K562 (cell line): ENCODE measurements around the gene AGAP6. TPM values are rescaled to one million over a fixed set of nuclear protein-coding genes. Genes with fewer than 3 reads are reported as not detected.
A peak's percentile ranks its signal among the peaks of the same experiment; 100 is the strongest.

Source experiments
- ATAC-seq: fragments of 200-7000 bp; cut with Tn5 transposase; 3 replicates; pipeline ENCODE4 v1.9.1; 2020; ENCODE audit warnings: moderate library complexity
- BruUV-seq: library from RNA; stranded (reverse); fragments of 400-500 nt; replicated peaks from 2 replicates; lab custom pipeline; 2021; lab: Mats Ljungman, UMichigan
- CTCF ChIA-PET: fragments of 300-600 bp; formaldehyde crosslinking; extraction: SDS; loops from one replicate; lab custom pipeline; 2021; ENCODE audit warnings: low intra/inter-chr PET ratio; lab: Yijun Ruan, JAX
- POLR2A ChIA-PET: fragments of 300-600, 350-650 bp; sonication (Branson Sonifier 250); formaldehyde crosslinking; extraction: SDS; loops from one replicate; lab custom pipeline; 2021; ENCODE audit warnings: antibody characterized with exemption, inconsistent platforms; lab: Yijun Ruan, JAX
- DNase-seq, 4 experiments: peaks; one replicate each; pipeline versions ENCODE4 v3.0.0 to v3.0.0-alpha.2; 2011 to 2018; ENCODE audit warnings: low spot score in 3 of 4, mixed read lengths in 3 of 4; ENCODE audit errors: extremely low read depth in 1 of 4
- FAIRE-seq: peaks from 2 replicates; lab custom pipeline; 2011; peaks lifted over from hg19 to GRCh38; lab: Jason Lieb, UNC
- H2AFZ ChIP-seq: 2 replicates; pipeline ENCODE4 v1.6.0; 2011; ENCODE audit warnings: low read depth, low read length, control low read depth, inconsistent platforms
- H3K27ac ChIP-seq: fragments of 200-600 bp; 3 replicates; pipeline ENCODE4 v1.8.0; 2011; ENCODE audit warnings: low read depth, mild to moderate bottlenecking, control low read depth, inconsistent platforms, low read length, moderate library complexity, mixed read lengths; ENCODE audit errors: extremely low read depth
- H3K27me3 ChIP-seq, 2 experiments: fragments of 300-600 bp in 1 of 2; 2 replicates in 1 of 2; 3 replicates in 1 of 2; pipeline versions ENCODE4 v1.6.0 to v1.8.0; 2011; ENCODE audit warnings: inconsistent platforms in 2 of 2, low read length in 2 of 2, mild to moderate bottlenecking in 1 of 2, mixed read lengths in 1 of 2, moderate library complexity in 1 of 2; ENCODE audit not compliant: control insufficient read depth in 2 of 2, insufficient read depth in 2 of 2
- H3K36me3 ChIP-seq: fragments of 300-600 bp; 3 replicates; pipeline ENCODE4 v1.8.0; 2011; ENCODE audit warnings: mild to moderate bottlenecking, low read length, inconsistent platforms; ENCODE audit not compliant: control insufficient read depth, insufficient read depth
- H3K4me1 ChIP-seq, 2 experiments: fragments of 200-600 bp in 1 of 2; replicated peaks in 1 of 2; 2 replicates in 1 of 2; 3 replicates in 1 of 2; pipeline versions ENCODE4 v1.5.1 to v1.8.0; 2011; ENCODE audit warnings: inconsistent platforms in 2 of 2, low read length in 2 of 2, mild to moderate bottlenecking in 1 of 2, mixed read lengths in 1 of 2, moderate library complexity in 1 of 2; ENCODE audit not compliant: control insufficient read depth in 2 of 2, insufficient read depth in 2 of 2
- H3K4me2 ChIP-seq: 2 replicates; pipeline ENCODE4 v1.6.1; 2011; ENCODE audit warnings: low read length, control low read depth, inconsistent platforms, mixed read lengths; ENCODE audit not compliant: insufficient read depth
- H3K4me3 ChIP-seq: fragments of 200-600 bp; sonication (generic), shearing (Covaris generic); 2 replicates; pipeline ENCODE4 v1.5.1; 2016; ENCODE audit warnings: control low read depth, inconsistent platforms
- H3K79me2 ChIP-seq: fragments of 200-600 bp; 3 replicates; pipeline ENCODE4 v1.8.0; 2011; ENCODE audit warnings: low read length, inconsistent platforms; ENCODE audit not compliant: control insufficient read depth, insufficient read depth
- H3K9ac ChIP-seq, 2 experiments: 2 replicates each; pipeline versions ENCODE4 v1.6.0 to v1.6.1; 2011; ENCODE audit warnings: low read depth in 2 of 2, low read length in 2 of 2, control low read depth in 1 of 2, inconsistent platforms in 1 of 2, mild to moderate bottlenecking in 1 of 2, mixed read lengths in 1 of 2; ENCODE audit not compliant: insufficient read depth in 1 of 2
- H3K9me1 ChIP-seq: one replicate; pipeline ENCODE4 v1.6.0; 2011; ENCODE audit warnings: inconsistent platforms, mild to moderate bottlenecking, low read length, moderate library complexity; ENCODE audit not compliant: control insufficient read depth, insufficient read depth
- H3K9me3 ChIP-seq: replicated peaks from 2 replicates; pipeline ENCODE4 v1.5.1; 2011; ENCODE audit warnings: low read depth, low read length, inconsistent platforms; ENCODE audit not compliant: control insufficient read depth, insufficient read depth
- H4K20me1 ChIP-seq: replicated peaks from 2 replicates; pipeline ENCODE4 v1.6.1; 2011; ENCODE audit warnings: low read length, inconsistent platforms, mixed read lengths; ENCODE audit not compliant: control insufficient read depth, insufficient read depth
- ESRRA ChIP-seq: fragments of 450-650 bp; IDR thresholded peaks from 2 replicates; pipeline ENCODE4 v1.6.1; 2014; ENCODE audit warnings: low read depth, mild to moderate bottlenecking, moderate library complexity, borderline replicate concordance
- JUNB ChIP-seq: fragments of 450-650 bp; formaldehyde crosslinking; conservative IDR thresholded peaks from 2 replicates; pipeline ENCODE4 v1.4.0; 2020; ENCODE audit warnings: mild to moderate bottlenecking
- LARP7 ChIP-seq: fragments of 450-650 bp; IDR thresholded peaks from 2 replicates; pipeline ENCODE4 v1.6.1; 2016
- NFXL1 ChIP-seq: fragments of 450-650 bp; formaldehyde crosslinking; IDR thresholded peaks from 2 replicates; pipeline ENCODE4 v1.4.0; 2021; ENCODE audit warnings: mild to moderate bottlenecking
- NR1H2 ChIP-seq: sonication (generic); formaldehyde crosslinking; IDR thresholded peaks from 2 replicates; pipeline ENCODE4 v1.4.0; 2020; ENCODE audit warnings: mild to moderate bottlenecking, missing genetic modification reagents
- PTBP1 ChIP-seq: fragments of 200-400 bp; formaldehyde crosslinking; IDR thresholded peaks from 2 replicates; pipeline ENCODE4 v1.6.1; 2017; ENCODE audit warnings: low read depth, low read length
- RBM14 ChIP-seq: fragments of 200-400 bp; formaldehyde crosslinking; IDR thresholded peaks from 2 replicates; pipeline ENCODE4 v1.6.1; 2018; ENCODE audit warnings: low read depth, mild to moderate bottlenecking, low read length, moderate library complexity, borderline replicate concordance; ENCODE audit not compliant: insufficient read depth
- RBM25 ChIP-seq: fragments of 200-400 bp; formaldehyde crosslinking; IDR thresholded peaks from 2 replicates; pipeline ENCODE4 v1.6.1; 2018; ENCODE audit warnings: low read length, low read depth, moderate library complexity; ENCODE audit not compliant: severe bottlenecking
- TRIM24 ChIP-seq, 2 experiments: fragments of 450-650 bp; IDR thresholded peaks; 2 replicates each; pipeline ENCODE4 v1.6.1; 2016
- ZZZ3 ChIP-seq: fragments of 450-650 bp; IDR thresholded peaks from 2 replicates; pipeline ENCODE4 v1.6.1; 2016; ENCODE audit warnings: antibody characterized with exemption, mild to moderate bottlenecking, moderate library complexity
- WGBS: fragments of 100-300 bp; shearing (Covaris generic); methylation state at CpG from one replicate; pipeline ENCODE4 v1.1.6; 2016; ENCODE audit warnings: low coverage, mixed read lengths; ENCODE audit not compliant: insufficient coverage; ENCODE audit errors: missing lambda C conversion rate; 5-methylcytosine and 5-hydroxymethylcytosine counted together
- in situ Hi-C: fragments of 300-500 bp; cut with MboI; formaldehyde crosslinking; loops from 4 replicates; pipeline ENCODE4 v1.15.0; 2018; ENCODE audit warnings: inconsistent platforms, mixed read lengths
- intact Hi-C: fragments of 100-400 bp; cut with micrococcal nuclease; formaldehyde crosslinking; loops from 2 replicates; pipeline ENCODE4 v1.14.2; 2022
- polyA plus RNA-seq, 8 experiments: library from polyadenylated mRNA; depleted of rRNA in 4 of 8; stranded (reverse) in 5 of 8; unstranded in 3 of 8; fragments of >200 nt; fragmentation: Nextera tagmentation in 2 of 8; fragmentation: Illumina TruSeq in 1 of 8; extraction: Ambion mirVana in 2 of 8; extraction: Trizol in 1 of 8; gene quantifications; 2 replicates each; pipeline versions ENCODE4 v1.2.1 to v1.2.3, GENCODE V29; 2011 to 2014; ENCODE audit warnings: inconsistent platforms in 1 of 8, missing spikeins in 1 of 8
- total RNA-seq, 7 experiments: library from RNA; depleted of rRNA in 6 of 7; stranded (reverse); fragments of >200 nt in 6 of 7; fragmentation: Illumina TruSeq in 2 of 7; extraction: Trizol in 2 of 7; gene quantifications; 2 replicates each; pipeline versions ENCODE4 v1.2.1 to v1.2.3, GENCODE V29; 2011 to 2021; ENCODE audit warnings: low replicate concordance in 1 of 7
- TF ChIP-seq, protein P1 (sequence below): fragments of 250-450 bp; sonication (Bioruptor Pico); IDR thresholded peaks from 2 replicates; pipeline ENCODE4 v1.4.0; 2020; ENCODE audit warnings: mild to moderate bottlenecking, moderate library complexity
- TF ChIP-seq, protein P2 (sequence below), 2 experiments: fragments of 450-650 bp in 1 of 2; sonication (generic) in 1 of 2; formaldehyde crosslinking in 1 of 2; IDR thresholded peaks in 1 of 2; conservative IDR thresholded peaks in 1 of 2; 2 replicates each; pipeline versions ENCODE4 v1.6.1 to v1.8.1; 2016 to 2023; ENCODE audit warnings: mild to moderate bottlenecking in 2 of 2, moderate library complexity in 2 of 2, inconsistent platforms in 1 of 2, missing genetic modification reagents in 1 of 2

Gene AGAP6
- total and polyA plus RNA-seq, 9 of the 15 experiments (the other 6 are each of a cell fraction or from before 2014, with no cell fraction given) = 1.0 to 46.8 (median 18.3) TPM

DNA sequence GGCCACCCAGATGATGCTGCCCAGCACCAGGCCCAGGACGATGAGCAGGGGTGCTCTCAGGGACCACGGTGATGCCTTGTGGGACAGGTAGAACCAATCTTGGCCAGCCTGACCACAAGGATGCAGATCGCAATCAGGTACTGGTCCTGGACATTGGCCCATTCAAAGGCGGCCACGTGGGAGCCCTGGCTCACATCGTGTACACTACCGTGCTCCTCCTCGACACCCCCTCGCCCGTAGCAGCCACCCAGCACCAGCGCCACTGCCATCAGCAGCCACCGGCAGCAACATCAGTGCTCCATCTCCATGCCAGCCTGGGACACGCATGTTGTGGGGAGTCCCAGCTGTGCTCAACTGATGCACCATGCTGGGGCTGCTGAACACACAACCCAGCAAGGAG is 39.0 kb downstream of the AGAP6 start:
- TF ChIP-seq ZZZ3 = no peak
- no peak for TF ChIP-seq ESRRA
- no peak for TF ChIP-seq TRIM24 (IDR thresholded peaks at IDR 0.05)
- no peak for TF ChIP-seq JUNB (CRISPR knock-in tag)
- no peak for TF ChIP-seq RBM14
- TF ChIP-seq NFXL1 (CRISPR knock-in tag) = no peak
- peaks cover 0 to 5% of the 10 kb centered on the region in 2 experiments; a peak in 2 of 5 replicates for H3K4me1 ChIP-seq
- no peaks in the 10 kb centered on the region for H3K9me3 ChIP-seq
- H4K20me1 ChIP-seq = 0 out of 2 replicates have a peak, but pooled peaks cover 4% of the 10 kb centered on the region
- H3K27ac ChIP-seq = no peak overlapping the region
- in situ Hi-C loops (loop anchor here (5.0 kb wide), 1 partner anchor 125 kb away; no protein-coding TSS in a partner anchor), intact Hi-C loops (loop anchor here (5.0 kb wide), 1 partner anchor 120 kb away; no protein-coding TSS in a partner anchor)
- H3K79me2 ChIP-seq = no peaks in the 10 kb centered on the region
- no peaks in the 10 kb centered on the region for H3K9me1 ChIP-seq
- WGBS = under 1% methylated on average over 13 of the region's 13 CpGs
- FAIRE-seq (no peak), ATAC-seq (no peak), DNase-seq (no peak)
- peaks cover 28 to 33% of the 10 kb centered on the region in 2 experiments; a peak in 4 of 5 replicates for H3K27me3 ChIP-seq
- H2AFZ ChIP-seq = no peak overlapping the region
- no peaks in the 10 kb centered on the region for H3K36me3 ChIP-seq
- H3K9ac ChIP-seq = 0 out of 4 replicates have a peak overlapping the region, but pooled peaks of 1 of the 2 experiments have one; percentile 13
- no TSS peak for BruUV-seq
- ChIA-PET CTCF (no interaction called here), POLR2A (no interaction called here)
- H3K4me2 ChIP-seq = no peak overlapping the region
- no peak overlapping the region for H3K4me3 ChIP-seq

DNA sequence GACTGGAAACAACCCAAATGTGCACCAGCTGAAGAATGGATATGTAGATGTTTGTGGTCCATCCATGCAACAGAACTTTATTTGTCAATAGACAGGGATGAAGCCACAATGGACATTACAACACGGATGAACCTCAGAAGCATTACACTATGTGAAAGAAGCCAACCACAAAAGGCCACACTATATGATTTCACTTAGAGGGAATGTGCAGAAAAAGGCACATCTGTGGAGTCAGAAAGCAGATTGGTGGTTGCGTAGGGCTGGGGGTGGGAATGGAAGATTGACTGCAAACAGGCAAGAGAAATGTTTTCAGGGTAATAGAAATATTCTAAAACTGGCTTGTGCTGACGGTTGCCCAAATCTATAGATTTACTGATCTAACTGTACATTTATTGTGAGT is 45.3 kb downstream of the AGAP6 start:
- intact Hi-C loops (no loop called here), in situ Hi-C loops (no loop called here)
- CTCF ChIA-PET = no interaction called here
- H3K9ac ChIP-seq = no peak overlapping the region
- H2AFZ ChIP-seq = no peak overlapping the region
- H3K79me2 ChIP-seq = no peaks in the 10 kb centered on the region
- H3K4me2 ChIP-seq = no peak overlapping the region
- no peaks in the 10 kb centered on the region; a peak in 1 of 5 replicates for H3K4me1 ChIP-seq
- no peak for FAIRE-seq
- H3K9me1 ChIP-seq = no peaks in the 10 kb centered on the region
- no peaks in the 10 kb centered on the region for H3K9me3 ChIP-seq
- H4K20me1 ChIP-seq = 0 out of 2 replicates have a peak, but pooled peaks cover 4% of the 10 kb centered on the region
- DNase-seq = no peak
- BruUV-seq = no TSS peak
- ATAC-seq = no peak
- WGBS = 1% methylated on average over 3 of the region's 3 CpGs
- H3K4me3 ChIP-seq = no peak overlapping the region
- POLR2A ChIA-PET = no interaction called here
- no peaks in the 10 kb centered on the region for H3K36me3 ChIP-seq
- no peak overlapping the region for H3K27ac ChIP-seq
- H3K27me3 ChIP-seq = peaks cover 3 to 5% of the 10 kb centered on the region in 2 experiments; a peak in 2 of 5 replicates
- no peak for TF ChIP-seq RBM25
- TF ChIP-seq, protein P1, sequence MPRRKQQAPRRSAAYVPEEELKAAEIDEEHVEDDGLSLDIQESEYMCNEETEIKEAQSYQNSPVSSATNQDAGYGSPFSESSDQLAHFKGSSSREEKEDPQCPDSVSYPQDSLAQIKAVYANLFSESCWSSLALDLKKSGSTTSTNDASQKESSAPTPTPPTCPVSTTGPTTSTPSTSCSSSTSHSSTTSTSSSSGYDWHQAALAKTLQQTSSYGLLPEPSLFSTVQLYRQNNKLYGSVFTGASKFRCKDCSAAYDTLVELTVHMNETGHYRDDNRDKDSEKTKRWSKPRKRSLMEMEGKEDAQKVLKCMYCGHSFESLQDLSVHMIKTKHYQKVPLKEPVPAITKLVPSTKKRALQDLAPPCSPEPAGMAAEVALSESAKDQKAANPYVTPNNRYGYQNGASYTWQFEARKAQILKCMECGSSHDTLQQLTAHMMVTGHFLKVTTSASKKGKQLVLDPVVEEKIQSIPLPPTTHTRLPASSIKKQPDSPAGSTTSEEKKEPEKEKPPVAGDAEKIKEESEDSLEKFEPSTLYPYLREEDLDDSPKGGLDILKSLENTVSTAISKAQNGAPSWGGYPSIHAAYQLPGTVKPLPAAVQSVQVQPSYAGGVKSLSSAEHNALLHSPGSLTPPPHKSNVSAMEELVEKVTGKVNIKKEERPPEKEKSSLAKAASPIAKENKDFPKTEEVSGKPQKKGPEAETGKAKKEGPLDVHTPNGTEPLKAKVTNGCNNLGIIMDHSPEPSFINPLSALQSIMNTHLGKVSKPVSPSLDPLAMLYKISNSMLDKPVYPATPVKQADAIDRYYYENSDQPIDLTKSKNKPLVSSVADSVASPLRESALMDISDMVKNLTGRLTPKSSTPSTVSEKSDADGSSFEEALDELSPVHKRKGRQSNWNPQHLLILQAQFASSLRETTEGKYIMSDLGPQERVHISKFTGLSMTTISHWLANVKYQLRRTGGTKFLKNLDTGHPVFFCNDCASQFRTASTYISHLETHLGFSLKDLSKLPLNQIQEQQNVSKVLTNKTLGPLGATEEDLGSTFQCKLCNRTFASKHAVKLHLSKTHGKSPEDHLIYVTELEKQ = no peak
- TF ChIP-seq PTBP1 = no peak
- TF ChIP-seq, protein P2, sequence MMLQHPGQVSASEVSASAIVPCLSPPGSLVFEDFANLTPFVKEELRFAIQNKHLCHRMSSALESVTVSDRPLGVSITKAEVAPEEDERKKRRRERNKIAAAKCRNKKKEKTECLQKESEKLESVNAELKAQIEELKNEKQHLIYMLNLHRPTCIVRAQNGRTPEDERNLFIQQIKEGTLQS (IDR thresholded peaks at IDR 0.05) = no peak
- TF ChIP-seq, protein P2 (CRISPR knock-in tag; conservative IDR thresholded peaks at IDR 0.05) = no peak
- TF ChIP-seq LARP7 = no peak
- no peak for TF ChIP-seq NR1H2
